CD4-positive, alpha-beta T cell treated with Interleukin-12 subunit alpha and Interleukin-12 subunit beta, for 1 hour (primary cell): ENCODE data around the gene FAM151A.

Experiments used
- DNase-seq: peaks from one replicate; pipeline ENCODE4 v3.0.0-alpha.2; 2020

FAM151A gene

GRCh38 chr1:54623216-54624007, at the start of gene FAM151A:
Gene FAM151A, minus strand, starts transcription at chr1:54623525. Its CDS starts 130 bp downstream, at chr1:54623395.
- DNase-seq: no peak

GRCh38 chr1:54671985-54672608, 48.8 kb upstream of the FAM151A start:
- peak; percentile 73 for DNase-seq

GRCh38 chr1:54668567-54668966, 45.2 kb upstream of the FAM151A start:
- no peak for DNase-seq

GRCh38 chr1:54667797-54668196, 44.5 kb upstream of the FAM151A start:
- no peak for DNase-seq

GRCh38 chr1:54666333-54666732, 43.0 kb upstream of the FAM151A start:
- DNase-seq: no peak

- DNase-seq: no peak
Measured at GRCh38 chr1:54665852-54666251, 42.5 kb upstream of the FAM151A start.

- DNase-seq: no peak
Measured at GRCh38 chr1:54664364-54664763, 41.0 kb upstream of the FAM151A start.

GRCh38 chr1:54663725-54664124, 40.4 kb upstream of the FAM151A start:
- DNase-seq: no peak

GRCh38 chr1:54658164-54658913, 35.0 kb upstream of the FAM151A start:
- DNase-seq: no peak

- no peak for DNase-seq
Measured at GRCh38 chr1:54653036-54653435, 29.7 kb upstream of the FAM151A start.

GRCh38 chr1:54652168-54652567, 28.8 kb upstream of the FAM151A start:
- no peak for DNase-seq

GRCh38 chr1:54651608-54652007, 28.3 kb upstream of the FAM151A start:
- no peak for DNase-seq

GRCh38 chr1:54650417-54650816, 27.1 kb upstream of the FAM151A start:
- no peak for DNase-seq

GRCh38 chr1:54649921-54650320, 26.6 kb upstream of the FAM151A start:
- no peak for DNase-seq

- no peak for DNase-seq
Measured at GRCh38 chr1:54649130-54649898, 26.0 kb upstream of the FAM151A start.

GRCh38 chr1:54645806-54646676, 22.7 kb upstream of the FAM151A start:
- DNase-seq: no peak

GRCh38 chr1:54643736-54644135, 20.4 kb upstream of the FAM151A start:
- DNase-seq: no peak

- DNase-seq: no peak
Measured at GRCh38 chr1:54640863-54641836, 17.8 kb upstream of the FAM151A start, which contains the start of gene MROH7. Gene MROH7, plus strand, starts transcription at chr1:54641786. Its CDS starts 11,141 bp downstream, at chr1:54652927.

- DNase-seq: no peak
Measured at GRCh38 chr1:54640361-54640760, 17.0 kb upstream of the FAM151A start.
